HG02981 (cell line): ENCODE measurements around the gene ADRB1.

Source experiments
- ATAC-seq: cut with Tn5 transposase; IDR thresholded peaks from one replicate; pipeline ENCODE4 v1.9.1; 2021; ENCODE audit warnings: mild to moderate bottlenecking, moderate library complexity; ENCODE audit not compliant: unreplicated experiment

ADRB1 gene

GRCh38 chr10:114025611-114026130, 18.0 kb upstream of the ADRB1 start:
- no peak for ATAC-seq

- ATAC-seq: peak; percentile 38
These were observed 17.3 kb upstream of the ADRB1 start for GRCh38 chr10:114026189-114027040.

- no peak for ATAC-seq
These were observed 16.6 kb upstream of the ADRB1 start for GRCh38 chr10:114027041-114027394.

GRCh38 chr10:114027951-114028350, 15.7 kb upstream of the ADRB1 start:
- ATAC-seq: no peak

- ATAC-seq: no peak
These were observed 15.2 kb upstream of the ADRB1 start for GRCh38 chr10:114028425-114028824.

GRCh38 chr10:114029655-114030054, 14.0 kb upstream of the ADRB1 start:
- ATAC-seq: no peak

GRCh38 chr10:114030140-114030539, 13.5 kb upstream of the ADRB1 start:
- ATAC-seq: no peak

- no peak for ATAC-seq
These were observed 12.3 kb upstream of the ADRB1 start for GRCh38 chr10:114031073-114031972.

- no peak for ATAC-seq
These were observed 10.1 kb upstream of the ADRB1 start for GRCh38 chr10:114033566-114033965.

GRCh38 chr10:114034923-114035645, 8.6 kb upstream of the ADRB1 start:
- ATAC-seq: no peak

GRCh38 chr10:114035791-114036190, 7.9 kb upstream of the ADRB1 start:
- ATAC-seq: no peak

GRCh38 chr10:114038819-114039218, 4.8 kb upstream of the ADRB1 start:
- ATAC-seq: no peak

GRCh38 chr10:114041166-114041565, 2.5 kb upstream of the ADRB1 start:
- no peak for ATAC-seq

GRCh38 chr10:114042895-114043531, 653 bp upstream of the ADRB1 start:
- no peak for ATAC-seq

GRCh38 chr10:114044247-114045135, 825 bp downstream of the ADRB1 start:
- ATAC-seq: no peak

GRCh38 chr10:114045136-114046086, 1.7 kb downstream of the ADRB1 start:
- no peak for ATAC-seq

GRCh38 chr10:114046087-114046458, 2.4 kb downstream of the ADRB1 start:
- no peak for ATAC-seq

GRCh38 chr10:114048472-114048871, 4.8 kb downstream of the ADRB1 start:
- ATAC-seq: no peak
